ENCODE results near the gene LSM2.
"Not testable (repeated sequence)": the region's sequence is repeated elsewhere in the genome, so short reads cannot be mapped to it uniquely, and the experiment has no call there.

The LSM2 gene

GRCh38 chr6:31806470-31807272 lies at the start of gene LSM2:
LSM2 (minus strand) TSS chr6:31806966; CDS start chr6:31806757, 209 bp downstream.
- H3K4me3 ChIP-seq (ENCODE audit: low read depth, low read length): peak within 1 kb of the TSS; percentile 61
- no peak for TF ChIP-seq CTCF (IDR thresholded peaks at IDR 0.05; ENCODE audit: low read depth, low read length, missing control alignments)
- peak; percentile 83 for DNase-seq (ENCODE audit: low read depth)

- not testable (repeated sequence) for H3K4me3 ChIP-seq (ENCODE audit: low read depth, low read length); DNase-seq (ENCODE audit: low read depth)
These were observed 45.4 kb upstream of the LSM2 start for GRCh38 chr6:31851980-31852718.

- no peak for TF ChIP-seq CTCF (IDR thresholded peaks at IDR 0.05; ENCODE audit: low read depth, low read length, missing control alignments)
These were observed 44.7 kb upstream of the LSM2 start for GRCh38 chr6:31851485-31851832.

GRCh38 chr6:31850765-31851484 lies 44.2 kb upstream of the LSM2 start:
- TF ChIP-seq CTCF (IDR thresholded peaks at IDR 0.05; ENCODE audit: low read depth, low read length, missing control alignments): no peak
- no peak overlapping the region for H3K4me3 ChIP-seq (ENCODE audit: low read depth, low read length)
- no peak for DNase-seq (ENCODE audit: low read depth)

More at GRCh38 chr6:31851485-31851832, 44.7 kb upstream of the LSM2 start:
- no peak for DNase-seq (ENCODE audit: low read depth)
- no peak overlapping the region for H3K4me3 ChIP-seq (ENCODE audit: low read depth, low read length)

- DNase-seq (ENCODE audit: low read depth): no peak
- no peak overlapping the region for H3K4me3 ChIP-seq (ENCODE audit: low read depth, low read length)
- no peak for TF ChIP-seq CTCF (IDR thresholded peaks at IDR 0.05; ENCODE audit: low read depth, low read length, missing control alignments)
These were observed 40.7 kb upstream of the LSM2 start for GRCh38 chr6:31847276-31847978.

GRCh38 chr6:31844507-31844906 lies 37.7 kb upstream of the LSM2 start:
- TF ChIP-seq CTCF (IDR thresholded peaks at IDR 0.05; ENCODE audit: low read depth, low read length, missing control alignments): no peak
- no peak overlapping the region for H3K4me3 ChIP-seq (ENCODE audit: low read depth, low read length)
- DNase-seq (ENCODE audit: low read depth): no peak
